Esophagus squamous epithelium (tissue), 4 donors: Measurements from ENCODE around the gene ZSCAN9.

Experiments used
- CTCF ChIP-seq, 6 experiments: fragments of 450-650 bp in 4 of 6; fragments of 200-600 bp in 2 of 6; sonication (generic) in 2 of 6; IDR thresholded peaks; one replicate each; pipeline ENCODE4 v1.5.1; 2016 to 2019; ENCODE audit warnings: antibody characterized with exemption in 6 of 6, mild to moderate bottlenecking in 4 of 6, moderate library complexity in 4 of 6
- POLR2A ChIP-seq, 4 donors: fragments of 450-650 bp; IDR thresholded peaks; one replicate each; pipeline ENCODE4 v1.6.1; 2017; ENCODE audit warnings: antibody characterized with exemption in 4 of 4, mild to moderate bottlenecking in 4 of 4, moderate library complexity in 3 of 4

DNA sequence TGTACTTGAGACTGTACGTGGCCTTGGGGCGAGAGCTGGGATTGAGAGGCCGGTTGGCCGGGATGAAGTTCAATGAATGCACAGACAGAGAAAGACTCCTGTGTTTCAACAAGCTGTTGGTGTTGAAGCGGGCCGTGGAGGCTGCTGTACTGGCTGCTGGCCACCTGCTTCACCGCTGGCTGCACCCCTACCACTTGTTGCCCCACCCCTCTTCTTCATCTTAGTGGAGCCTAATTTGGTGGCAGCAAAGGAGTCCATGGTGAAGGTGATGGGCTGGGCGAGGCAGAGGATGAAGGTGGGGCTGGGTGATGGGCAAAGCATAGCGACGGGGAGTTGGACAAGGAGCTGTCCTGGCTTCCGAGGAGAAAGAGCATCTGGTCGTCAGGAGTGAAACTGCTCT is 7.2 kb upstream of the ZSCAN9 start:
- TF ChIP-seq CTCF (IDR thresholded peaks at IDR 0.05), result no peak
- no peak for TF ChIP-seq POLR2A (IDR thresholded peaks at IDR 0.05)
